CD4-positive, alpha-beta T cell treated with Interleukin-17A for 1 hour (primary cell): ENCODE results near the gene AKAP8L.

ENCODE experiments used
- DNase-seq: peaks from one replicate; pipeline ENCODE4 v3.0.0-alpha.2; 2020

The AKAP8L gene, protein sequence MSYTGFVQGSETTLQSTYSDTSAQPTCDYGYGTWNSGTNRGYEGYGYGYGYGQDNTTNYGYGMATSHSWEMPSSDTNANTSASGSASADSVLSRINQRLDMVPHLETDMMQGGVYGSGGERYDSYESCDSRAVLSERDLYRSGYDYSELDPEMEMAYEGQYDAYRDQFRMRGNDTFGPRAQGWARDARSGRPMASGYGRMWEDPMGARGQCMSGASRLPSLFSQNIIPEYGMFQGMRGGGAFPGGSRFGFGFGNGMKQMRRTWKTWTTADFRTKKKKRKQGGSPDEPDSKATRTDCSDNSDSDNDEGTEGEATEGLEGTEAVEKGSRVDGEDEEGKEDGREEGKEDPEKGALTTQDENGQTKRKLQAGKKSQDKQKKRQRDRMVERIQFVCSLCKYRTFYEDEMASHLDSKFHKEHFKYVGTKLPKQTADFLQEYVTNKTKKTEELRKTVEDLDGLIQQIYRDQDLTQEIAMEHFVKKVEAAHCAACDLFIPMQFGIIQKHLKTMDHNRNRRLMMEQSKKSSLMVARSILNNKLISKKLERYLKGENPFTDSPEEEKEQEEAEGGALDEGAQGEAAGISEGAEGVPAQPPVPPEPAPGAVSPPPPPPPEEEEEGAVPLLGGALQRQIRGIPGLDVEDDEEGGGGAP

DNA sequence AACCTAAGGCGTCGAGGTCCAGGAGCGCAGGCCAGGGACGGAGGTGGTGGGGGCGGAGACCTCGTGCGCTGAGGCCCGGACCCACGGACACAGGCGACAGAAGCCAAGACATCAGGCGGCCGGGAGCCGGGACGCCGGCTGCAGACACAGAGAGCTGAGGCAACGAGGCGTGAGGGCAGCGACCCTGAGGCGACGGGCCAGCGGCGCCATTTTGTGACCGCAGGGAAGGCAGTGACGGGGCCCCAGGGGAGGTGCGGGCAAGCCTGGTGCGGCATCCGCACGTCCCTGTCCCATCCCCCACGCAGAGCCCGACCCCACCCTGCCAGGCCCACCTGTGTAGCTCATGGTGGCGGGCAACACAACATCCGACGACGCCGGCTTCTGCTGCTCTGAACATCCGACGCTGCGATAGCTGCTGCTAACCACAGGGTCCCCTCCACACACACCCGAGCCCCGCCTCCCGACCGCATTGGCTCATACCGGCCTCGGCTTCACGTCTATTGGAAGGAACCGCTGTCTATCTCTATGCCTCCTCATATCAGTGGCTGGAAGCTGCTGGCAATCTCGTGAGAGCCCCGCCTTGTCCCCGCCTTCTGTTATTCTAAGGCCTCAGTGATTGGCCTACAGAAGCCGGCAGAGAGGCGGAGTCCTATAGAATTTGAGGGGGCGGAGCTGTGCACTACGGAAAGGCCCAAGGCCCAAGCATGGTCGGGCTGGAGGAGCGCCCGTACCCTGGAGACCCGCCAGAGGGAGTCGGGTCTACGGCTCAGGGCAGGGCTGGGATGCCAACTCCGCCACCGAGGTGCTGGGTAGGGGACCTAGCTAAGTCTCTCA, at the start of gene AKAP8L:
TSS of gene AKAP8L (minus strand) at position 410 of the 834 bp plus-strand sequence. CDS start at position 345, 65 bp downstream.
- peak; percentile 100 for DNase-seq

DNA sequence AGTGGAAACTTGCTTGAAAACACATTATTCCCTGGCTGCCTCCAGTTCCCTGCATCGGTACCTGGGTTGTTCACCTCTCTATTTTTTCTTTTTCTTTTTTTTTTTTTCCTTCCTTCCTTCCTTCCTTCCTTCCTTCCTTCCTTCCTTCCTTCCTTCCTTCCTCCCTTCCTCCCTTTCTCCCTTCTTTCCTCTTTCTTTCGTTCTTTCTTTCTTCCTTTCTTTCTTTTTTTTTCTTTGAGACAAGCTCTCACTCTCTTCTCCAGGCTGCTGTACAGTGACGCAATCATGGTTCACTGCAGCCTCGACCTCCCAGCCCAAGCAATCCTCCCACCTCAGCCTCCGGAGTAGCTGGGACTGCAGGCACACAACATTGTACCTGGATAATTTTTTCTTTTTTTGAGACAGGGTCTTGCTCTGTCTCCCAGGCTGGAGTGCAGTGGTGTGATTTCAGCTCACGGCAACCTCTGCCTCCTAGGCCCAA, 49.0 kb upstream of the AKAP8L start:
- no peak for DNase-seq

DNA sequence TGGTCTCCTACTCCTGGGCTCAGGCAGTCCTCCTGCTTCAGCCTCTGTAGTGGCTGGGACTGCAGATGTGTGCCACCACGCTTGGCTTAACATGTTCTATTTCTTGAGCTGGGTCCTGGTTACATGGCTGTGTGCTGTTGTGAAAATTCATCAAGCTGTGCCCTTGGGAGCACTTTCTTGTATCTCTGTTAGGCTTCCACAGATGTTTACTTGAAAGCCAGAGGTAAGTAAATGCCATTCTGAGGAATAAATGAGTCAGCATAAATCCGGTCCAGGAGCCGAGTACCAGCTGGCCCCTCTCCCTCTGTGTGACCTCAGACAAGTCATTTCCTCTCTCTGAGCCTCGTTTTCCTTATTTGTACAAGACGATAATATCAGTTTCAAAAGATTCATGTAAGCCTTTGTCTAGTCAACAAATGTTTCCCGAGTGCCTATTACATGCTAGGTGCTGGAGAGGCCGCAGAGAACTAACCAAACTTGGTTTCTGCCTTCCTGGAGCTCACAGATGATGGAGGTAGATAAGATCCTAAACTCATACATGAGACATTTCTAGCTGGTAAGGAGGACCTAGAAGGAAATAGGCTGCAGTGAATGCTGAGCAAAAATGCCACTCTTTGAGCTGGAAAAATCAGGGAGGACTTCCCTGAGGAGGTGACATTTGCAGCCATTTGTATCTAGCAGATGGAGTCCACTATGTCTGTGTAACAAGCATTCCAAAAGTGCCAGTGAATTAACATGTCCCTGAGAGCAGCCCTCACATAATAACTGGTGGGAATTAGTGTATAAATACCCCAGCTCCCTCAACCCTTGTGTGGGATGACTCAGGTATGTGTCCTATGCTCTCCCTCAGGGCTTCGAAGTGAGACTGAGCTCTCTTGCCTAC, 48.3 kb upstream of the AKAP8L start:
- peak; percentile 79 for DNase-seq

DNA sequence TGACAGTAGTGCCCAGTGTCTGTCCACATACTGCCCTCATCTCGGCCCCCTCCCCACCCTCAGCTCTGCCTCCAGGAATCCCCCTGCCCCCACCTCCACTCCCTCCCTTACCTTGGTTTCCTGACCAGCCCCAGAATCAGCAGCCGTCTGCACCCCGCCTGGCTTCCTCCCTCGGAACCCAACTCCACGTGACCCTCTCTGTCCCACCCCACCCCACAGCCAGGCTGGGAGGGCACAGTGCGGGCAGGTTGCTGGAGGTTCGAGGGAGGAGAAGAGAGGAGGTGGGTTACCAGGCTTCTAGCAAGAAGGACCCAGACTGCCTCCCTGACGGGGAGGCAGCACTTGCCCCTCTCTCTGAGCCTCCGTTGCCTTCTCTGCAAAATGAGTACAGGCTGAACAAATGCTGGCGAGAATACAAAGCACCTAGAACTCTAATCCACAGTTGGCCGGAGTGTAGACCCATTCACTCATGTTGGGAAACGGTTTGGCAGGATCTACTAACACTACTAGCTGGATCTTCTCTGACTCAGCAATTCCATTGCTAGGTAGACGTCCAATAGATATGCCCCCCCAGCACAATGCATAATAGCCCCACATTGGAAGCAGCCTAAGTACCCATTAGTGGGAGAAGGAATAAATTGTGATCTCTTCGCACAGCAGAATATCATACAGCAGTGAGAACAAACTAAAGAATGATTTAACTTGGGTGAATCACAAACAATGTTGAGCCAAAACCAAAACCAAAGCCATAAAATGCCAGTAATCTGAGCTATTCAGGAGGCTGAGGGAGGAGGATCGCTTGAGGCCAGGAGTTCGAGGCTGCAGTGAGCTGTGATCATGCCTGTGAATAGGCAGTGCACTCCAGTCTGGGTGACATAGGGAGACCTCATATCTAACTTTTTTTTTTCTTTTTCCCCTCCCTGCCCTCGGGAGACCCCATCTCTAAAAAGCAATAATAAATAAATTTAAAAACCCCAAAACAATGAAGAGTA, 45.9 kb upstream of the AKAP8L start, which contains the start of gene RASAL3:
TSS of gene RASAL3 (minus strand) at position 151 of the 992 bp plus-strand sequence. CDS start 186 bp downstream, outside the sequence.
- DNase-seq = peak; percentile 79

DNA sequence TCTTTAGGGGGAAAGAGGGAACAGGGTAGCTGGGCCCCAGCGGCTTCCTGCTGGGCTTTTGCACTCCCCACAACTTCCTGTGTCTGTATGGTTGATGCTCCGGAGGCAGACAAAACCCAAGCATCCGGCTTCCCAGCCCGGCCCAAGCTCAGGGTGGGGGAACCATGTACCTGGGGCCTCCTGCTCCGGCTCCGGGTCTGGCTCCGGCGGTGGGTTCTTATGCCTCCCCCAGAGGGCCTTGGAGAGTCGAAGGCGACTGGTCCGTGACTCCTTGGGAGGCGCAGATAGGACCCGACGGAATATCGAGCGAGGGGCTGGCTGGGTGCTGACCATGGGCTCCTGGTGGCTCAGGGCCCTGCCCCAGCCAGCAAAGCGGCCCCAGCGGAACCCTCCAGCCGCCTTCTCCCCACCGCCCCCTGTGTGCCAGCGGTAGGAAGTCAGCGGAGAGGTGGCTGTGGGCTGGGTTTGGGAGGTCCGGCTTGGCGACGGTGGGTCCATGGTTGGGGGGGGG, 45.1 kb upstream of the AKAP8L start:
- peak; percentile 87 for DNase-seq

DNA sequence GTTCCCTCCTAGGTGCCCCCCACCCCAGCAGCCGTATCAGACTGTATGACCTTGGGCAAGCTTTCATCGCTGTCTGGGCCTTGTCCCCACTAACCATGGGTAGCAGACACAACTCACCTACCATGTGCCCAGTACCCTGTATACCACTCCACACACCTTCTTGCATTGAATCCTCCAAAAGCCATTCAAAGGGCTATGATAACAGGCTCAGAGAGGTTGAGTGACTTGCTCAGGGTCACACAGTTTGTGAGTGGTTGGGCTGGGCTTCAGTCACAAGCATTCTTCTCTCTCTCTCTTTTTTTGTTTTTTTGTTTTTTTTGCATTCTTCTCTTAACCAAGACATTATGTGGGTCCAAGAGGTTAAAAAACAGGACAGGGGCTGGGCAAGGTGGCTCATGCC, 42.9 kb upstream of the AKAP8L start:
- no peak for DNase-seq

DNA sequence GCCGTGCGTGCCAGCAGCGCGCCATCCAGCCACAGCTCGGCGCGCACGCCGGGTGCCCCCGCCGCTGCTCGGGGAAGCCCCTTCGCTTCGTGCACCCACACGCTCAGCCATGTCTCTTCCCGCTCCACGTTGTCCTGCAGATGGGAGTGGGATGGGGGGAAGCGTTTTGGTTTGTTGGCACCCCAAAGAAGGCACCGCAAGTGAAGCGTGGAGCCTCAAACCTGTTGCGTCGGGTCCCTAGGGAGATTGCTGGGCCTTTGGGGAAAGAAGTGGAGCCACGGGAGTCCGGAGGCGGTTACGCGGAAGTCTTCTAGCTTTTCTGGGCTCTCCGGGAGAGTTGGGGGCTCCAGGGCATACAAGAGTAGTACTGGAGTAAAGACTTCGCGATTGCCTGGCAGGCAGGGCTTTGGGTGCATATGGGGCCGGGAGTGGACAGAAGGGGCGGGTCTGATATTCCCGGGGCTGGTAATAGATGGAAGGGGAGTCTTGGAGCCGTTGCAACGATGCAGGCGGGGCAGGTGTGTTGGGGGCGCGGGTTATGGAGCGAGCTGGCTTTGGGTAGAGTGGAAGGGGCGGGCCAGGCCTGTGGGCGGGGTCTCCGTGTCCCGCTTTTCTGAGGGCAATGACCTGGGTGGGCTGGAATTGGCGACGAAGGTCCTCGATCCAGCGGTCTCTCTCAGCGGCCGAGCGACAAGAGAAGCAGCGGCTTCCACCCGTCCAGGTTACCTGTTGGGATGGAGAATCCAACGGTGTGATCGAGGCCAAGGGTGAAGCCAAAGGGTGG, 39.1 kb upstream of the AKAP8L start:
- no peak for DNase-seq

DNA sequence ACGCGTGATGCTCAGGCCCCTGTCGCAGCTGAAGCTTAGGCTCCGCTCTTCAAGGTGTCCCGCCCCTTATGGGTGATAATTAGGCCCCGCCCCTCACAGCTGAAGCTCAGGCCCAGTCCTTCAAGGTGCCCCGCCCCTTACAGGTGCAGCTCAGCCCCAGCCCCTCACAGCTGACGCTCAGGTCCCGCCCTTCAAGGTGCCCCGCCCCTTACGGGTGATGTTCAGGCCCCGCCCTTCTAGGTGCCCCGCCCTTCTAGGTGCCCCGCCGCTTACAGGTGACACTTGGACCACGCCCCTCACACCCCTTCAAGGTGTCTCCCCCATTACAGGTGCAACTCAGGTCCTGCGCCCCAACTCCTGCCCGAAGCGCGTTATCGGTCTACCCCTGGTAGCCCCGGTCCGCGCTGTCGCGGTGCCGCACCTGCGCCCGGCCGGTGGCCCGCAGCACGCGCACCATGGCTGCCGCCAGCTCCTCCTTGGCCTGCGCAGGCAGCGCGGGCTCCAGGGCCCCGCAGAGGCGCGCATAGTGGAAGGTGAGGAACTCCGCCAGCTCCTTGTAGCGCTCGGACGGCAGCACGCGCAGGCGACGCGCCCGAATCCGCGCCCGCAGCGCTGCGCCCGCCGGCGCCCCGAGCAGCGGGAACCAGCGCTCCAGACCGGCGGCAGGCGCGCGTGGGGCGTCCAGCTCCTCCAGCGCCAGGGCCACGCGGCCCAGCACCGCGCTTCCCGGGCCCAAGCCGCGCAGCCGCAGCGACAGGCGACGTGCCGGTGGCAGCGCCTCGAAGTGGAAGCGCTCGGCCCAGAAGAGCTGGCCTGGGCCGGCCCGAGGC, 38.3 kb upstream of the AKAP8L start:
- DNase-seq = no peak

DNA sequence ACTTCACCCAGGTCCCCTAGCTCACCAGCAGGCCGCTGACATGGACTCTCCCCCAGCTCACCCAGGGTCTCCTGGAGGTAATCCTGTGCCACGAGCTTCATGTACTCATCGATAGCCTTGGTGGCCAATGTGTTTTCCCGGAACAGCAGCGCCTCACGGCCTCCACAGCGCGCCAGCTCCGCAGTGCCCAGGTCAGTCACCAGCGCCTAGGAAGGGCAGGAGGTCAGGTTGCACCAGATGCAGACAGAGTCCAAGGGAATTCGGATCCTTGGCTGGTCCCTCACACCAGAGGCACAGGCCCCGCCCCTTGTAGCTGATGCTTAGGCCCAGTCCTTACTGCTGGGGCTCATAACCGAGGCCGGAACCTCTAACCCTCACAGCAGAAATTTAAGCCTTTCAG, 37.7 kb upstream of the AKAP8L start:
- DNase-seq = no peak

DNA sequence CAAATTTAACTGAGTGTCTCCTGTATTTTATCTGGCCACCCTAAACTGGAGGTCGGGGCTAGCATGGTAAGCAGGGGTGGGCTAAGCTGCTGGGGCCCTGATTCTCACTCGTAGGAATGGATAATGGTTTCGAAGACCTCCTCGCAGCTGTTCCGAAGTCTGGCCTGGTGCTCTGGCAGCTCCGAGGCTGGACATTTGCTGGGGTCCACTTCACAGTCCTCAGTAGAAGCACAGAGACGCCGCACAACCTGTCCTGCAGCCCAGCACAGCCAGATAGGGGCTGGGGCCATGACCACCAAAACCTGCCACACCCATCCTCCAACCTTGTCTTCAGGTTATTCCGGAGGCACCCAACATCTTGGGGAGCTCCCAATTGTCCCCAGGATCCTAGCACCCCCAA, 37.2 kb upstream of the AKAP8L start:
- DNase-seq = no peak

DNA sequence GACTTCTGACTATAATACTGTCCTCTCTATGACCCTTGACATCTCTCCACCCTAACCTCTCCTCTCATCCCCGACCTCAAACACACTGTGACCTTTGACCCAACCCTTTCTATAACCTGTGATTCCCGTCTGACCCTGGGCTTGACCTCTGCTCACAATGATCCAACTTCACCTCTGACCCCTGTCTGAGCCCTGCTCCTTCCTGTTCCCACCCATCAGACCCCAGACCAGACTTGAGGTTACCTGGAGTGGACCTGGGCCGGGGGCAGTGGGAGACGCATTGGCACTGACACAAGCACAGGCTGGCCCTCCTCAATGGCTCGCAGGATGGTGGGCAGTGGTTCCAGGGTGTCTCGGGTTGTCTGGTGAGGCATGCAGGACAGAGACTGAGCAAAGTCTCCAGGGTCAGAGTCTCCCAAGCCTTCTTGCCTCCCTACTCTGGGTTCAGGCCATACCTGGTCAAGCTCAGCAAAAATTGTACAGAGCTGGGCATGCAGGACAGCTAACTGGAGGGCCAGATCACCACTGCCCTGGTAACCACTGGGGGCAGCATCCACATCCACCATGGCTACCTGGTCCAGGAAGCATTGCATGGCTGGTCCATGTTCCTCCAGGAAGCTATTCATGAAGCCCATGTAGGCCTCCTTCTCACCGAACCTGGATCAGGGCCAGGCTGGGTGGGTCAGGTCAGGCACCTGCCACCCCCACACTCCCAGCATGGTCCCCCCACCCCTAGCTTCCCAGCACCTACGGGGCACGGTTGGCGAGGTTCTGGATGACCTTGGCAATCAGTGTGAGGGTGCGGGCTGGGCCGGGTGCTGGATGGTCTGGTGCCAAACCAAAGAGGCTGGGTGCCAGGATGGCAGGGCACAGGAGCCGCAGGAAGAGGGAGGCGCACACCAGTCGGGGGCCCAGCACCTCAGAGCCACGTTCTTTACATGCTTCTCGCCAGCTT, 35.4 kb upstream of the AKAP8L start:
- DNase-seq = no peak

DNA sequence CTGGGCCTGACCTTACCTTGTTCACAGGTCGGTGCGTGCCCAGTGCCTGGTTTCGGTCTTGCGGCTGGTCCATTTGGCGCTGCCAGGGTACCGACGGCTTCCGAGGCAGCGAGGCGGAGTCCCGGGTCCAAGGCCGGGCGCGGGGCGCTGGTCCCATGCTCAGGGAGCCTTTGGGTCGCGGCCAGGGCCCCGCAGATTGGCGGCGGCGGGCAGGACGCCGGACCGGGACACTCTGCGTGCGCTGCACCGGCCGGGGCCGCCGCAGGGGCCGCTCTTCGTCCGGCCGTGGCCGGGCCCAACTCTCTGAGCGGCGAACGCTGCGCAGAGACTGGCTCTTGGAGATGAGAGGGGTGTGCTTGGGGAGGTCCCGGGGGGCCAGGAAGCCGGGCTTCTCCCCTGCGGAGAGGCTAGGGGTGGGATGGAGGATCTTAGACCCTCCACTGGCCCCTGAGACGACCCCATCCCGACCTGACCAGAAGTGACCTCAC, 34.3 kb upstream of the AKAP8L start:
- DNase-seq = no peak

DNA sequence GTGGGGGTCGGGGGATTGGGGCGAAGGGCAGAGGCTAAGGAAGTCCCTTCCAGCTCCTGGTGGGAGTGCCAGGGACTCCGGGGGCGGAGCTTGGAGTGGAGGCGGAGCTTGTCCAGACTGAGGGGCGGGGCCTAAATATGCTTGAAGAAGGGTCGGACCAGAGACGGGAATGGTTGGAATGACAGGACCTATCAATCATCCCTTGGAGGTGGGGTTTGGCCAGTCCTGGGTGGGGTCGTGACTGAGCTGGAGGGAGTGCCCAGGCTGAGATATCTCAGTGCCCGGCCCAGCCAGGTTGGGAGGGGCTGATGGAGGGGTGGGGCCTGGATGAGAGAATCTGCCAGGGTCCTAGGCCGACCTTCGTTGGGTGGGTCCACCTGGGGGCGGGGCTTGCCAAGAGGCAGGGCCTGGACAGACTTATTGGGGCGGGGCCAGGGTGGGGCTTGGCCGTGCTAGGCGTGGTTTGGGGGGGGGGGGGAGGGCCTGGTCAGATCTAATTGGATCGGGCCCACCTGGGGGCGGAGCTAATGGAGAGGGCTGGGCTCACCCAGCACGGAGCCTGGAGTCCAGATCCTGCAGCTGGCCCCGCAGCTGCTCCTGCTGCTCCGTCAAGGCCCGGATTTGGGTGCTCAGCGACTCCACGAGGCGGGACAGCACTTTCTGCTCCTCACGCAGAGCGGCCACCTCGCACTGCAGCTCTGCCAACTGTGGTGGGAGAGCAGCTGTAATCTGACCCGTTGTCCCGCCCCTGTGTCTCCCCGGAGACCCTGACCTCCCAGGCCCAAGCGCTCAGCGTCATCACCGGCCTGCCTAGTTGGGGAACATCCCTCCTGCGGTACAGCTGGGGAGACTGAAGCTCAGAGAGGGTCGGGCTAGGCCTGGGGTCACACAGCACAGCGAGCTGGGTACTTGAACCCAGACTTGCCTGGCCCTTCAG, 33.6 kb upstream of the AKAP8L start:
- no peak for DNase-seq

DNA sequence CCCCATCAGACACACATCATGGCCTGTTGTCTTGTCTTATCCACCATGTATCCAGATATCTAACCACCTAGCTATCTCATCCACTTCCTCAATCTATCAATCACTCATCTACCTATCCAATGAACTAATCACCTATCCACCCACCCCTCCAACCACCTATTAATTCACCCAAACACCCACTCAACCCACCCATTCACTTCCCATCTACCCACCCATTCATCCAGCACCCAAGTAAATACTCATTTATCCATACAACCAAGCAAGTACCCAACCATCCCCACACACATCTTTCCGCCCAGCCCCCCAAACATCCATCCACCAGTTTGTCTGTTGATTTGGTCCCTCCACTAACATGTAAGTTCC, 31.7 kb upstream of the AKAP8L start:
- no peak for DNase-seq

DNA sequence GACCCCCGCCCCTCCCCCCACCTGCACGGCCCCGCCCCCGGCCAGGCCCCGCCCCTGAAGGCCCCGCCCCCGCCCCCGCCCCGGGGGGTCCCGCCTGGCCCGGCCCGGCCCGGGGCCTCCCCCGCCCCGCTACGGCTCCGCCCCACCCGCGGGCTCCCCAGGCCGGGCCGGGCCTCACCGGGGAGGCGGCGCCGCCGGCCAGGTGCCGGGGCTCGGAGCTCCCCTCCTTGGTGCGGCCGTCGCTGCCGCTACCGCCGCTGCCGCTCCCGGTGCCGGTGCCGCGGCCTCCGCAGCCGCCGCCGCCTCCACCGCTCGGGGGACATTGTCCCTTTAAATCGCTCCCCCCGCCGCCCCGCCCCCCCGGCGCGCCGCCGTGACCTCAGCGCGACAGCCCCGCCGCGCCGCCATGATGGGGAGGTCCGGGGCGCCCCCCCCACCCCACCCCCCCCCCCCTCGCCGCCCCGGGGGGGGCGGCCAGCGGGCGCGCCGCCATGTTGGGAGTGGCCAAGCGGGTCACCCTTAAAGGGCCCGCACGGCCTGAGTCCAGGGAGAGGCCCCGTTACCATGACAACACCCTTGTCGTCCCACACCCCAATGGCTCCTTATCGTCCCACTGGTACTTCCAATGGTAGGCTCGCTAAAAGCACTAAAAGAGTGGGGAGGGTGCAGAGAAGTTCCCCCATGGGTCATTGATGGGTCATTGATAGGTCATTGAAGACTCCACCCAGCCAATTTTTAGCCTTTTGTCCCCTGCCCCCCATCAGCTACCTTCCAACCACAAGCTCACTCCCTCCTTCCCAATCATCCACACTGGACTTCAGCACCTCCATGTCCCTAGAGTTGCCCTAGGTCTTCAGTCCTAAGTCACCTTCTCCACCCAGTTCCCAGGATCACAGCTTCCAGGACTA, 31.1 kb upstream of the AKAP8L start, which contains the start of gene WIZ:
TSS of gene WIZ (minus strand) at position 337 of the 908 bp plus-strand sequence. CDS start 1,649 bp downstream, outside the sequence.
- DNase-seq = peak; percentile 86
